Urothelium cell line (cell line): ENCODE measurements around the gene PTPN22.
"Not testable (repeated sequence)": the region's sequence is repeated elsewhere in the genome, so short reads cannot be mapped to it uniquely, and the experiment has no call there.

ENCODE experiments used
- DNase-seq: peaks from one replicate; pipeline ENCODE4 v3.0.0; 2011; ENCODE audit warnings: low spot score, mixed read lengths
- FAIRE-seq: peaks from 2 replicates; lab custom pipeline; 2011; peaks lifted over from hg19 to GRCh38; lab: Jason Lieb, UNC

PTPN22 gene

DNA sequence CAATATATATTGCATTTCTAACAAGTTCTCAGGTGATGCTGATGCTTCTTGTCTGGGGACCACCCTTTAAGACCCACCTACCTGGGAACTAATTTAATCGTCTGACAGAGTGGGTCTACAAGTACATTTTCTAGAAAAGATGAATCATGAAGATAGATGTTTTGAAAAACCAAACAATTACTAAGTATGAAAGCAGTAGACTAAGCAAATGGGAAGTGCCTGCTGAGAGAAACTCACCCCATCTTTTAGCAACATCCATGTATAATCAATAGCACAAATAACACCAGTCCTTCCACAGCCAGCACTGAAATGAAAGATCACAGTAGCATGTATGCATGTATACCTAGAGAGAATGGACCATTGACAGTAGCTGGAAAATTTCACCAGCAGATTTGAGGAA is 17.3 kb downstream of the PTPN22 start:
- DNase-seq (no peak), FAIRE-seq (no peak)

DNA sequence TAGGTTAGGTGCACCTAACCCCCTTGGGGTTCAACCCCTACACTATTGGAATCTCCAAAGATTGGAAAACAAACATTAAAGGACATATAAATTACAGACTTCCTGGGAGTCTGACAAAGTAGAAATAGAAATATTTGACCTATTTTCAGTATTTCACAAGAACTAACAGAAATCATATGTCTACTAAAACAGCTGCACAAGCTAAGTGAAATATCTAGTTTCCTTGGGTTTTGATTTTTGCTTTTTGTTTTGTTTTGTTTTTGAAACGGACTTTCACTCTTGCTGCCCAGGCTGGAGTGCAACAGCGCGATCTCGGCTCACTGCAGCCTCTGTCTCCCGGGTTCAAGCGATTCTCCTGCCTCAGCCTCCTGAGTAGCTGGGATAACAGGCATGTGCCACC is 18.8 kb downstream of the PTPN22 start:
- not testable (repeated sequence) for FAIRE-seq, DNase-seq

DNA sequence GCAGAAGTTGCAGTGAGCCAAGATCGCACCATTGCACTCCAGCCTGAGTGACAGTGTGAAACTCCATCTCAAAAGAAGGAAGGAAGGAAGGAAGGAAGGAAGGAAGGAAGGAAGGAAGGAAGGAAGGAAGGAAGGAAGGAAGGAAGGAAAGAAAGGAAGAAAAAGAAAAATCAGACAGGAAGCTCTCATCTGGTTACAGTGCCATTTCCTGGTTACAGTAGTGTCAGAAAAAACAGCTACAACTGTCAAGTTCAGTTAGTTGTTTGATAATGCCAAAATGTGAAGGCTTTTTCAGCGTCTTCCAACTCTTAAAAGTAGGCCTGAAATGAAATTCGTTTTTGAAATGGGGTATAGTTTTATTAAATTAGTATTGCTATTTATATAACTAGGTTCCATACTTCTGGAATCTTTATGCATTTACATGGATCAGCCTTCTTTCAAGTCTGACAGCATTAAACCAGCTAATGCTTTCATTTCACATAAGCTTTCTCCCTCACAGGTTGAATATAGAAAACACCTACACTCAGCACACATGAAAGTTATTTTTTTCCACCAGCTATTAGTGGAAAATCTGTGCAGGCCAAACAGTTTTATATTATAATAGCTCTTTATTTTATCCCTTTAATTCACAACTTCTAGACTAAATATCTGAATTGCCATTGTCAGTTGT is 21.2 kb downstream of the PTPN22 start:
- no peak for DNase-seq
- no peak for FAIRE-seq

DNA sequence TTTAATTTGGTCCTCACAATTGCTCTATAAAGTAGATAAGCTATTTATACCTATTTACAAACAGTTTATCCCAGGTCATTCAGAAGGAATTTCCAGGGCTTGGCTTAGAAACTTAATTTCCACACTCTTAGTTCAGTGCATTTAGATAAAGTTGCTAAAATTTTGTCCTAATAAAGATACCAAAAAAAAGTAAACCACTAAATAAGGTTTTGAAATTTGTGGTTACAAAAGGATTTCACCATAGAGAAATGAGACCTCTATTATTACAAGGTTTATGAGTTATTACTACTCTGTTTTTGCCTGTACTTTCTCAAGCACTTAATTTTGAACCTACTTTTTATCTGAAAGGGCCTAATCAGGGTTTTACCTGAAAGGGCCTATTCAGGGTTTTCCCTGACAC is 22.4 kb downstream of the PTPN22 start:
- DNase-seq (no peak), FAIRE-seq (no peak)

DNA sequence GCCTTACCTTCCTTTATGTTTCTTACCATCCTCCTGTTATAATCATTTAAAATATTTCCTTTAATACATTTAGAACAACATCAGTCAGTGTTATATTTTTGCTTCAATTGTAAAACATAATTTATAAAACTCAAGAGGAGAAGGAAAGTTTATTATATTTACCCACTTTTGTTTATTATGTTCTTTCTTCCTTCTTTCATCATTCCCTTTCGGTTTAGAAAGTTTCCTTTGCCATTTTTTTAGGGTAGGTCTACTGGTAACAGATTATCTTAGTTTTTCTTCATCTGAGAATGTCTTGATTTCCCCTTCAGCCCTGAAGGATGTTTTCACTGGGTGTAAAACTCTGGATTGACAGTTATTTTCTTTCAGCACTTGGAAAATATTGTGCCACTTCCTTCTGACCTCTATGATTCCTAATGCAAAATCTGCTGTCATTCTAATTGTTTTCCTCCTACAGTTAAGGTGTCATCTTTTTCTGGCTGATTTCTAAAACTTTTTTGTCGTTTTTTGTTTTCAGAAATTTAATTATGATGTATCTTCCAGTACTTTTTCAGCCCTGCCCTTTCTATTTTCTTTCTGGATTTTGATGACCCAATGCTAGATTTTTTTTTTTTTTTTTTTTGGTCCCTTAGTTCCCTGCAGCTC is 25.0 kb downstream of the PTPN22 start:
- no peak for DNase-seq
- no peak for FAIRE-seq

DNA sequence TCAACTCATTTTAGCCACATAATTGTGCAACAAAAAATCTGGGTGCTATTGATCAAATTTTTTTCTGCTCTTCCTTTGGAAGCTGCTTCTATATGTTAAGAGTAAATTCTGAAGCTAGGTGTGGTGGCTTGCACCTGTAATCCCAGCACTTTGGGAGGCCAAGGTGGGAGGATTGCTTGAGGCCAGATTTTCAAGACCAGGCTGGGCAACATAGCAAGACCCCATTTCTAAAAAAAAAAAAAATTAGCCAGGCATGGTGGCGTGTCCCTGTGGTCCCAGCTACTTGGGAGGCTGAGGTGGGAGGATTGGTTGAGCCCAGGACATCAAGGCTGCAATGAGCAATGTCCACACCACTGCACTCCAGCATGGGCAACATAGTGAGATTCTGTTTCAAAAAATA is 35.0 kb downstream of the PTPN22 start:
- no peak for DNase-seq

DNA sequence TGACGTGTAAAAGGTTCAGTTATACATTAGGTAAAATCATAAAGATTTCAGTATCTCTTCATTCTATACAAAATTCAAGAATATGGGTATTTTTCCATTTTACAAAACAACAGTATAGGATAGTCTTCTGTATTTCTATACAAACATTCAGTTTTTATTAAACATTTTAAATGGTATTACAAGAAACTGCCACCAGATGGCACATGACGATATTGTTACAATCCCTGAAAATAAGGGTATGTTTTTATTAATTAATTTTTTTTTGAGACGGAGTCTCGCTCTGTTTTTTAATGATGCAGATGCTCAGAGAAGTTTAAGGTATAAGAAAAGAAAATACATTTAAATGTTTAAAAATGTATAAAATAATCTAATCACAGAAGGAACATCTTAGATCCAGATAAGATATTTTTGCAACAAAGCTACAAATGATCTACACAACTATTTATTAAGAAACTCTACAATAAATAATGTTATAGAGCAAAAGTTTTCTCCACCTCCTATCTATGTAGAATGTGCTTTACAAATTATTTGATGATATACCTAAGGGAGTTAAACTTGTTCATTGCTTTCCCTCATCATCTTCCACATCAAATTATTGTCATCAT is 35.7 kb downstream of the PTPN22 start:
- peak; percentile 23 for DNase-seq
- no peak for FAIRE-seq

More for the DNA sequence above, 35.0 kb downstream of the PTPN22 start:
- FAIRE-seq: no peak

DNA sequence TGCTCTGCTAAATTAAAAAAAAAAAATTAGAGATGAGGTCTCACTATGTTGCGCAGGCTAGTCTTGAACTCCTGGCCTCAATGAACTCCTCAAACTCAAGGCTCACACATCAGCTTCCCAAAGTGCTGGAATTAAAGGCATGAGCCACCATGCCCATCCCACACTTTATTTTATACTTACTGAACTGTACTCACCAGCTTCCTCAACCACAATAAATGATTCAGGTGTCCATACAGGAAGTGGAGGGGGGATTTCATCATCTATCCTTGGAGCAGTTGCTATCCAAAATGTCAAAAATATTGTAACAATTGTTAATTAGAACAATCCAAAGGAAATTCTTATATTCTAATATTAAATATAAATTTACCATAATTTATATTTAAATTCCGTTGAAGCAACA is 36.8 kb downstream of the PTPN22 start:
- FAIRE-seq (no peak), DNase-seq (no peak)

DNA sequence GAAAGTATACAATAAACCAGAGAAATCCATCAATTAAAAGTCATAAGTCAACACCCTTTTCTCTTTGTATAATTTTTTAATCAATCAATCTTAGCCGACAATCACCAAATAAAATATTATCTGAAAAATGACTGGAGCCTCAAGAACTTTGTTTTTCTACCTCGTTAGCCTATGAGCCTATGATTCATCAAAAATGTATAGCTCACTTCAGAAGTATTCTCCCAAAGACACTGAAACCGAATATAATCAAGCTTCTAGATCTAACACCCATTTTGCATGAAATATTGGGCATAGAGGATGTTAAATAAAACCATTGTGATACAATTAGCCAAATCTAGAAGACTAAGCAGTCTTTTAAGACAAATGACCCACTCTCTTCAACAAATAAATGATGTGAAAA is 41.5 kb downstream of the PTPN22 start:
- no peak for DNase-seq
- FAIRE-seq: no peak

DNA sequence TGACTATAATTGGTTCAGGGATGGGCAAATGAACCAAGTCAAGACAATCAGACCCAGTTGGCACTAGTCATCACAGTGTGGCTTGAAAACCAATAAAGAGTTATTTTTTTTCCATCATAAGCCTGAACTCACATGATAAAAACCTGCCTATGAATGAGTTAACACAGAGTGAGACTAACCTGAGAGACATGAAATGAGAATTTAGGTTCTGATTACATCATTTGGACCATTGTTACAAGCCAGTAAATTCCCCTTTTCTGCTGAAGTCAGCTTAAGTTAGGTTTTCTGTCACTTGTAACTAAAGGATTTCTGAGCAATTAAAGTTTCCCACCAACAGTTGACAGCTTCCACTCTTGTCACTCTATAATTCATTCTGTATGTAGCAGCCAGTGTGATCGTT is 49.6 kb downstream of the PTPN22 start:
- DNase-seq (no peak), FAIRE-seq (peak; percentile 70)

DNA sequence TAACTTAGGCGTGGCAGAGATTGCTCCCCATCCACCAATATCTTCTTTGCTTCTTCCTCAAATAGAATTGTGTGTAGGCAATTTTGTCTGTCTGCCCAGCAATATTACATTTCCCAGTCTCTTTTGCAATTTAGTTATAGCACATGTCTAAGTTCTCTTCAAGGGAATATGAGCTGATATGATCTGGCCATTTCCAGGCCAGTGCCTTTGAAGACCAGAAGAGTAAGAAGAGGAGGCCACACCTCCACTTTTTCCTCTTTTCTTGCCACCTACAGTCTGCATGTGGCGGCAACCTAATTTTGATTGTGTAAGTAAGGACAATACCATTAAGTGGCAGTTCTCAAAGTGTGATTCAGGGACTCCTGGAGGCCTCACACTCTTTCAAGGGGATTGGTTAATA is 52.9 kb downstream of the PTPN22 start:
- DNase-seq (no peak), FAIRE-seq (no peak)

DNA sequence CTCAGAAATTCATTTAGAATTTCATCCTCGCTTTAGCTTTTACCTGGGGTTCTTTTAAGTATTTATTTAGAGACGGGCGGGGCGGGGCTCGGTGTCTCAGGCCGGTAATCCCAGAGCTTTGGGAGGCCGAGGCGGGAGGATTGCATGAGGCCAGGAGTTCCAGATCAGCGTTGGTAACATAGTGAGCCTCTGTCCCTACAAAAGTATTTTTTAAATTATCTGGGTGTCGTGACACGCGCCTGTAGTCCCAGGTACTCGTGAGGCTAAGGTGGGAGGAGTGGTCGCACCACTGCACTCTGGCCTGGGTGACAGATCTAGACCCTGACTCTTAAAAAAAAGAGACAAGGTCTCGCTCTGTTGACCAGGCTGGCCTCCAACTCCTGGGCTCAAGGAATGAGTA is 58.3 kb downstream of the PTPN22 start:
- DNase-seq: no peak
- FAIRE-seq: no peak

DNA sequence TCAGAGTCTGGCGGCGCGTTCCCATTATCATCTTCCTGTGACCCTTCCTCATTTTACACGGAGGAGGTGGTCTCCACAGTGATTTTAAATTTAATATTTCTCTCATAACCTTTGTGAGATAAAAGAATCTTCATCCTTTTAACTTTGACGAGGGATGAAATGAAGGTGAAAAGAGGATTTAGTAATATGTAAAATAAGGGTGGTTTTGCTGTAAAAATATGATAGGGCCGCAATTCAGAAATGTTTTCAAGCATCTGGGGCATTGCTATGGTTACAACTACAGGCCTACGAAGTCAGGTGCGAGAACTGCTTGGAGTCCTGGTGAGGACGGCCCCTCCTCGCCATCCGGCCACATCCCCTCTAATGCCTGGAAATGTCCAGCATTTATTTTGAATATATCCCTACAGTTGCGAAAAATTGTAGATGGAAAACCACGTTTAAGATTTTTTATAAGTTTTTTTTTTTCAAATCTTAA is 58.8 kb downstream of the PTPN22 start:
- FAIRE-seq: no peak

DNA sequence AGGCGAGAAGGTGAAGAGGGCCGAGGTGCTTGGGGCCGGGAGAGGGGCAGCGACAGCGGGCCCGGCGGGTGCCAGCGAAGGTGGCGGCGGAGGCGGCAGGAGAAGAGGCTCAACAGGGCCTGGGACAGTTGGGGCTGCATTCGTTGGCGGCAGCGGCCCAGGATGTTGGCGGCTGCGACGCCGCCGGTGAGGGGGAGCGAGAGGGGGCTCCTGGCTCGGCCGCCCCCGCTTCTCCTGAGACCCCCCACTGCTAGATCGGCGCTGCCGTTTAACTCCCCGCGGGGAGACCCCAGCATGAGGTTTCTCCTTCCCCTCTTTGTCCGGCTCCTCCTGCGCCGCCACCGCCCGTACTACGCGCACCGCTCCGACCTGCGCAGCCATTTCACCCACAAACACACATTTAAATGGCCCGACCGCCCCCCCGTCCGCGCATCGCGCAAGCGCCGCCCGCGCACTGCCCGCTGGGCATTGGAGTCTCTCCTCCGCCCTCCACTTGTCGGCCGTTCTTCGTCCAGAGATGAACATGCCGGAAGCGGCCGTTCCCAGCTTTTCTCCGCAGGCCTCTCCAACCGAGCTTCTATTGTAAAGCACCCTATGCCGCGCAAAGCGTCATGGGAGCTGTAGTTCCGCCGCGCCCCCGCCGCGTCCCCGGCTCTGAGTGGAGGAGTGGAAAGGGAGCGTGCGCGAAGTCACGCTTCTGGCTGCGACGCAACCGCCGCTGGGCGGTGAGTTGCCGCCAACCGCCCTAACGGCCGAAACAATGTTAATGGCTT is 59.4 kb downstream of the PTPN22 start, which contains the start of gene RSBN1:
RSBN1 (minus strand) TSS at position 589 of the 773 bp plus-strand sequence; CDS start at position 525, 64 bp downstream.
- DNase-seq (peak; percentile 98), FAIRE-seq (peak; percentile 97)

More for the DNA sequence above, 58.8 kb downstream of the PTPN22 start:
- DNase-seq: peak; percentile 31

DNA sequence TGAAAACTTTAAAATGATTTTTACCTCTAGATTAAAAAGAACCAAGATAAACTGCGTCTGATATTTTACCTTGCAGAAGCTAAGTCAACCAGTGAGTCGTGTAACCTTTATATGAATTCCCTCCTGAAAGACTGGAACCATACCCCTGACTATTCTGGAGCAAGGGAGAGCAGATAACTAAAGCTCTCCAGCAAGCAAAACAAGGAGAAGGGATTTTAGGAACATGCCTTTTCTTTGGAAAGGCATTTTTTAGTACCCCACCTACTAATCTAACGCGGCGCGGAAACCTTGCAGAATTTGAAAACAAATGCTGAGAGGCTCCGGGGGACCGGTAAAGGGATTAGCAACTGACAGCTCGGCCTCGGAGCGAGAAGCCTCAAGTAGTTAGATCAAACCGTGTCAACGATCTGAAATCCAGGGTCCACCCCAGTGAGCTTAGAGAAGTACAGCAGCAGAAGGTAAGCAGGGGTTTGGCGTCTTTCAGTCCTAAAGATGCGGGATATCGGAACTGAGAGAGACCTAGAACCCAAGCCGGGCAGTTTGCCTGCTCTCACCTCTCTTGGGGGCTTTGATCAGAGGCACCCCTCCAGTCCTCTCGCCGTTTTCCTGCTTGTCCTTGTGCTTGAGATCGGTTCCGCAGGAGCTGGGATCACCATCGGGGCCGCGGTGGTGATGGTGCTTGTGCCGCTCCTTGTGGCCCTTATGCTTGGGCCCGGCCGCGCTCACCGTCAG is 60.2 kb downstream of the PTPN22 start:
- FAIRE-seq: no peak
- DNase-seq: peak; percentile 20

DNA sequence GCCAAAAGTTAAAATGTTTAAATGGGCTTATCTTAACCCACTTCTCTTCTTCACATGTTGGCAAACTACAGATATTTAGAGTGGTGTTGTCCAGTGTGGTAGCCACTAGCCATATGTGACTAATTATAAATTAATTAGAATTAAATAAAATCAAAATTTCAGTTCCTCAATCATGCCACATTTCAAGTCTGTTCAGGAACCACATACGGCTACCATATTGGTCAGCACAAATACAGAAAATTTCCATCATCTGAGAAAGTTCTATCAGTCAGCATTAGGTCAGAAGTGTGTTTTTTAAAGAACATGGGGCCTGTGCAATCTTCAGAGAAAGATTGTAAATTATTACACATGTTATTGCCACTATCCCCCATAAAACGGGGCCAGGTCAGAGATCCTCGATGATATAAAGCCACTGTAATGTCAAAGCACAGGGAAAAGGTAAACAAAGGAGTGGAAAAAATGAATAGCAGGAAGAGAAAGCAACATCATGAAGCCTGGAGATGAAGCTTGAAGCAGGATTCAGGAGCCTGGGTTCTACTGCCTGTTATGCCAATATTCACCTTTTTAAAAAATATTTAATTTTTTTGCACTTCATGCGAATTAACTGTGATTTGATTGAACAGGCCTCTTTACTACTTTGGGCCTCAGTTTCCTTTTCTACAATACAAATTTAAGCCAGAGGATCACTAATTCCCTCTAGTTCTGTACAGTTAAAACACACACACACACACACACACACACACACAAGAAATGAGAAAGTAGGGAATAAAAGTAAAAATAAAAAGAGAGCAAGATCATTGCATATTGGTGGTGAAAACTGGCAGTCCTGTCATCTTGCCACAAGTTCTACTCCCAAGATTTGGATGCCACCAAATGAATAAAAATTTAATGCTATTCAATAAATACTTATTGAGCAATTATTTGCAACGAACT is 61.6 kb downstream of the PTPN22 start:
- FAIRE-seq (no peak), DNase-seq (no peak)

DNA sequence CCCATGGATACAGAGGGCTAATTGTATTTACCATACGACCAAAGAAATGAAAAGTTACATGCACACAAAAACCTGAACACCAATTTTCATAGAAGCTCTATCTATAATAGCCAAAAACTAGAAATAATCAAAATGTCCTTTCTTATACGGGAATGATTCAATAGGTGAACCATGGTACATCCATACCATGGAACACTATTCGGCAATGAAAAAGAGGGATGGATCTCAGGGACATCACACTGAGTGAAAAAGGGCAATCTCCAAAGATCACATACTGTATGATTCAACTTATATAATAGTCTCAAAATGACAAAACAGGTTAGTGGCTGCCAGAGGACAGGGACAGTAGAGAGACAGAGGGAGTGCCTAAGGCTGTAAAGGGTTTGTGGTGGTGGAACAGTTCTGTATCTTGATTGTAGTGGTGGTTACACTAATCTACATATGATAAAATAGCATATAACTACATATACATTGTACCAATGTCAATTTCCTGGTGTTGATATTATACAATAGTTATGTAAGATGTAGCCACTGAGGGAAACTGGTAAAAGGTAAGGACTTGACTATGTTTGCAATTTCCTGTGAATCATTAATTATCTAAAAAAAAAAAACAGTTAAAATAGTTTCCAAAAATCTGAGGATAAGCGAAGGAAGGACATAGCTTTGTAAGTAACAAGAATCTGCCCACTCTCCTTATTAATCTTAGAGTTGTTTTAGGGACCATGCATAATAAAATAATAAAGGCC is 62.9 kb downstream of the PTPN22 start:
- DNase-seq: no peak
- no peak for FAIRE-seq

DNA sequence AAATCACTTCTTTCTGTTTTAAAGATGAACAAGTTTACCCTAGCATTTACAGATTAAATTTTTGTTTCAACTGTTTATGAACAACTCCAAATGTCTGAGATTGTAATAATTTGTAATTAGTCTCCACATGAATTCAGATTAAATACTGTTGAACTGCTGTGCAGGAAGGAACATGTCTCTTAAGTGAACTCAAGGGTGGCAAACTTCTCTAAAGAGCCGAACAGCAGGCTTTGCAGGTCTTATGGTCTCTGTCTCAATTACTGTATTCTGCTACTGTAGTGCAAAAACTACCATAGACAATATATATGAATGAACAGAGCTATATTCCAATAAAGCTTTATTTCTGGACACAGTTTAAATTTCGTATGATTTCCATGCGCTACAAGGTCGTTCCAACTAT is 65.9 kb downstream of the PTPN22 start:
- FAIRE-seq (no peak), DNase-seq (no peak)

DNA sequence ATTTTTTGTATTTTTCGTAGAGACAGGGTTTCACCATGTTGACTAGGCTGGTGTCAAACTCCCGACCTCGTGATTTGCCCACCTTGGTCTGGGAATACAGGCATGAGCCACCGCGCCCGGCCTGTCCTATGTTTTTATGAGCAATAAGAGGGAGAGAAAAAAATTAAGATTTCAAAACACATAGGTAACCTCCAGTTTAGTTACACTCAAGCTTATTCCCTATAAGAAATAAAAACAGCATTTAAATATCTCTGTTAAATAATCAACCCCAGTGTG is 66.3 kb downstream of the PTPN22 start:
- DNase-seq: no peak
- FAIRE-seq: no peak
